ENCODE measurements around the gene MAP4.

MAP4 gene

GRCh38 chr3:47909607-47910006 is 106.6 kb downstream of the MAP4 start:
- TF ChIP-seq, protein P1, sequence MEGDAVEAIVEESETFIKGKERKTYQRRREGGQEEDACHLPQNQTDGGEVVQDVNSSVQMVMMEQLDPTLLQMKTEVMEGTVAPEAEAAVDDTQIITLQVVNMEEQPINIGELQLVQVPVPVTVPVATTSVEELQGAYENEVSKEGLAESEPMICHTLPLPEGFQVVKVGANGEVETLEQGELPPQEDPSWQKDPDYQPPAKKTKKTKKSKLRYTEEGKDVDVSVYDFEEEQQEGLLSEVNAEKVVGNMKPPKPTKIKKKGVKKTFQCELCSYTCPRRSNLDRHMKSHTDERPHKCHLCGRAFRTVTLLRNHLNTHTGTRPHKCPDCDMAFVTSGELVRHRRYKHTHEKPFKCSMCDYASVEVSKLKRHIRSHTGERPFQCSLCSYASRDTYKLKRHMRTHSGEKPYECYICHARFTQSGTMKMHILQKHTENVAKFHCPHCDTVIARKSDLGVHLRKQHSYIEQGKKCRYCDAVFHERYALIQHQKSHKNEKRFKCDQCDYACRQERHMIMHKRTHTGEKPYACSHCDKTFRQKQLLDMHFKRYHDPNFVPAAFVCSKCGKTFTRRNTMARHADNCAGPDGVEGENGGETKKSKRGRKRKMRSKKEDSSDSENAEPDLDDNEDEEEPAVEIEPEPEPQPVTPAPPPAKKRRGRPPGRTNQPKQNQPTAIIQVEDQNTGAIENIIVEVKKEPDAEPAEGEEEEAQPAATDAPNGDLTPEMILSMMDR (IDR thresholded peaks at IDR 0.05; ENCODE audit: borderline replicate concordance, control extremely low read depth, extremely low read depth, insufficient read depth, missing control alignments): no peak
- in situ Hi-C loops (cut with MboI; ENCODE audit: low sequenced_read_pairs, unreplicated experiment): no loop called here

DNA sequence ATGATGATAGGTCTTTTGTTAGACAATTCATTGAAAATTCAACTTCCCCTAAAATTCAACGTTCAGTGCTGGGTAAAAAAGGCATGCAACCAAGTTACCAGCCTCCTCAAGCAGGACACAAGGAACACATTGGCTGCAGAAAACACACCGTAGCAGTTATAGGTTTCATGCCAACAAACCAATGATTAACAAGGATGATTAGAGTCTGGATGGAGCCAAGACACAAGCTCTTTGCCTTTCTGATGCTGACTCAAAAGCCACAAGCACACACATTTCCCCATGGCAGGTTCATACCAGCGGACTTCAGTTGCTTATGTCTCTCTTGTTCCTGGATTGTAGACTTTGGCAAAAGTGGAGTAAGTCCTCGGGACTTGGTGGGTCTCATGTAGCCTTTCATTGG is 107.5 kb downstream of the MAP4 start:
- TF ChIP-seq, protein P1 (IDR thresholded peaks at IDR 0.05; ENCODE audit: borderline replicate concordance, control extremely low read depth, extremely low read depth, insufficient read depth, missing control alignments): no peak
- in situ Hi-C loops (cut with MboI; ENCODE audit: low sequenced_read_pairs, unreplicated experiment): no loop called here
- DNase-seq (ENCODE audit: low spot score): no peak

More at GRCh38 chr3:47909607-47910006, 106.6 kb downstream of the MAP4 start:
- DNase-seq (ENCODE audit: low spot score): no peak

- DNase-seq (ENCODE audit: low spot score): no peak
- TF ChIP-seq, protein P1 (IDR thresholded peaks at IDR 0.05; ENCODE audit: borderline replicate concordance, control extremely low read depth, extremely low read depth, insufficient read depth, missing control alignments): no peak
- in situ Hi-C loops (cut with MboI; ENCODE audit: low sequenced_read_pairs, unreplicated experiment): no loop called here
Measured at GRCh38 chr3:47907784-47908183, 108.4 kb downstream of the MAP4 start.

GRCh38 chr3:47902746-47903145 is 113.5 kb downstream of the MAP4 start:
- in situ Hi-C loops (cut with MboI; ENCODE audit: low sequenced_read_pairs, unreplicated experiment): no loop called here
- DNase-seq (ENCODE audit: low spot score): no peak
- TF ChIP-seq, protein P1 (IDR thresholded peaks at IDR 0.05; ENCODE audit: borderline replicate concordance, control extremely low read depth, extremely low read depth, insufficient read depth, missing control alignments): no peak

- TF ChIP-seq, protein P1 (IDR thresholded peaks at IDR 0.05; ENCODE audit: borderline replicate concordance, control extremely low read depth, extremely low read depth, insufficient read depth, missing control alignments): no peak
- in situ Hi-C loops (cut with MboI; ENCODE audit: low sequenced_read_pairs, unreplicated experiment): no loop called here
- no peak for DNase-seq (ENCODE audit: low spot score)
Measured at GRCh38 chr3:47901280-47901833, 114.9 kb downstream of the MAP4 start.

GRCh38 chr3:47899495-47900108 is 116.6 kb downstream of the MAP4 start:
- in situ Hi-C loops (cut with MboI; ENCODE audit: low sequenced_read_pairs, unreplicated experiment): no loop called here
- TF ChIP-seq, protein P1 (IDR thresholded peaks at IDR 0.05; ENCODE audit: borderline replicate concordance, control extremely low read depth, extremely low read depth, insufficient read depth, missing control alignments): no peak
- DNase-seq (ENCODE audit: low spot score): no peak
